Cardiac muscle cell (in vitro differentiated cells and primary cell): Measurements from ENCODE around the gene MAOA. TPM values are rescaled to one million over a fixed set of nuclear protein-coding genes. Genes with fewer than 3 reads are reported as not detected.
"Not testable (repeated sequence)": the region's sequence is repeated elsewhere in the genome, so short reads cannot be mapped to it uniquely, and the experiment has no call there.

Source experiments
- DNase-seq, 2 donors: peaks; one replicate each; pipeline versions ENCODE4 v3.0.0 to v3.0.0-alpha.2; 2010 to 2017; ENCODE audit warnings: low read depth in 1 of 2, low spot score in 1 of 2
- H3K27ac ChIP-seq: fragments of 200-600 bp; sonication (generic); 2 replicates; pipeline ENCODE4 v1.5.1; 2016
- H3K27me3 ChIP-seq: fragments of 200-600 bp; sonication (generic); 2 replicates; pipeline ENCODE4 v1.6.0; 2016; ENCODE audit warnings: control low read depth
- H3K36me3 ChIP-seq: fragments of 200-600 bp; sonication (generic); 2 replicates; pipeline ENCODE4 v1.5.1; 2016; ENCODE audit warnings: control low read depth
- H3K4me1 ChIP-seq: fragments of 200-600 bp; sonication (generic); 2 replicates; pipeline ENCODE4 v1.8.1; 2017; ENCODE audit warnings: low read depth, mild to moderate bottlenecking, mixed run types
- H3K4me3 ChIP-seq: fragments of 200-600 bp; sonication (generic); 2 replicates; pipeline ENCODE4 v1.5.1; 2016; ENCODE audit warnings: mild to moderate bottlenecking
- H3K9me3 ChIP-seq: fragments of 200-600 bp; sonication (generic); 2 replicates; pipeline ENCODE4 v1.5.1; 2017; ENCODE audit warnings: low read depth, mild to moderate bottlenecking, control low read depth
- CTCF ChIP-seq: IDR thresholded peaks from 2 replicates; pipeline ENCODE4 v1.5.1; 2012; ENCODE audit warnings: low read depth, mild to moderate bottlenecking, low read length
- polyA plus RNA-seq: library from polyadenylated mRNA; unstranded; fragments of >200 nt; fragmentation: Nextera tagmentation; extraction: Ambion mirVana; gene quantifications from 2 replicates; pipeline ENCODE4 v1.2.1, GENCODE V29; 2016
- total RNA-seq: library from RNA; depleted of rRNA; stranded (reverse); fragments of >200 nt; gene quantifications from 2 replicates; pipeline ENCODE4 v1.2.3, GENCODE V29; 2016

MAOA gene
- total RNA-seq (4.3 and 10.3 TPM in 2 replicates), polyA plus RNA-seq (6.7 and 11.2 TPM in 2 replicates)

DNA sequence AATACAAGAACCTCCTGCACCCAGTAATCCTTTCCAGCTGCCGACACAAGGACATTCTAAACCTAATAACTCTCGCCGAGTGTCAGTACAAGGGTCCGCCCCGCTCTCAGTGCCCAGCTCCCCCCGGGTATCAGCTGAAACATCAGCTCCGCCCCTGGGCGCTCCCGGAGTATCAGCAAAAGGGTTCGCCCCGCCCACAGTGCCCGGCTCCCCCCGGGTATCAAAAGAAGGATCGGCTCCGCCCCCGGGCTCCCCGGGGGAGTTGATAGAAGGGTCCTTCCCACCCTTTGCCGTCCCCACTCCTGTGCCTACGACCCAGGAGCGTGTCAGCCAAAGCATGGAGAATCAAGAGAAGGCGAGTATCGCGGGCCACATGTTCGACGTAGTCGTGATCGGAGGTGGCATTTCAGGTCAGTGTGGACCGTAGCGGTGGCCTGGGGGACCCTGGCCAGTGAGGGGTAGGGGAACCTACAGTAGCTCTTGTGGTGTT, at the start of gene MAOA:
Gene MAOA (plus strand): TSS at position 295 of the 490 bp plus-strand sequence. CDS start 43 bp downstream, at position 338.
- DNase-seq = peak; percentile 35 to 46
- H3K27ac ChIP-seq = no peak within 1 kb of the TSS
- H3K9me3 ChIP-seq = no peaks in the 10 kb centered on the region

DNA sequence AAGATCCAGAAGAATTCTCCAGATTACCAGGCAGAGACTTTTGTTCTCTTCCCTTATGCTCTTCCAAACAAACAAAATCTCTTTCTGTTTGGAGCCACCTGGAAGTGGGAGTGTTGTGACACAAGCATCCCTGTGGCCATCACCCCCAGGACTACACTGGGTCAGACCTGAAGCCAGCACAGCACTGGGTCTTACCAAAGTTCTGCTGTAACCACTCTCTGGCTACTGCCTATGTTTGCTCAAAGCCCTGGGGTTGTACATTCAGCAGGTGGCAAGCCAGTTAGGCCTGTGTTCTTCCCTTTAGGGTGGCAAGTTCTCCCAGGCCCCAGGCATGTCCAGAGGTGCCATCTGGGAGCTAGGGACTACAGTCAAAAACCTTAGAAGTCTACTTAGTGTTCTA, 43.7 kb upstream of the MAOA start:
- DNase-seq = no peak
- no peak for TF ChIP-seq CTCF
- Histone ChIP-seq H3K36me3 (no peaks in the 10 kb centered on the region), H3K4me1 (no peaks in the 10 kb centered on the region), H3K4me3 (no peak overlapping the region), H3K27me3 (no peaks in the 10 kb centered on the region), H3K9me3 (no peaks in the 10 kb centered on the region), H3K27ac (no peak overlapping the region)

More for the DNA sequence above, at the start of gene MAOA:
- Histone ChIP-seq H3K4me1 (no peaks in the 10 kb centered on the region), H3K36me3 (no peaks in the 10 kb centered on the region), H3K27me3 (no peaks in the 10 kb centered on the region), H3K4me3 (peak within 1 kb of the TSS; percentile 40)
- TF ChIP-seq CTCF = no peak

DNA sequence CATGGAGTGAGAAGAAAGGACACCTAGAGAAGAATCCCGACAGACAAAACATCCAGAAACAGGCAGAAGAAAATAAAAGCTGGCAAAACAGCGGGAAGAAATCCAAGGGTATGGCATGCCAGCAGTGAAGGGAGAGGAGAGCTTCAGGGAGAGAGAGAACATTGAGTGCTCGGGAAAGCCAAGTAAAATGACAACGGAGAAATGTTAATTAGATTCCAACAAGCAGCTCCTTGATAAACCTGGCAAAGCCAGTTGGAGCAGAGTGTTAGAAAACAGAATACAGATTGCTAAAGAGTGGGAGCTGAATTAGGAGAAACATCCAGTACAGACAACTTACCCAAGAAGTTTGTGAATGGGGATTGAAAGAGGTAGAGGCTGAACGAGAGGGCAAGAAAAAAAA, 40.4 kb upstream of the MAOA start:
- DNase-seq = peak in 1 of 2 donors; percentile 22
- H3K27me3 ChIP-seq = no peaks in the 10 kb centered on the region
- H3K27ac ChIP-seq = no peak overlapping the region
- no peak for TF ChIP-seq CTCF
- H3K36me3 ChIP-seq = no peaks in the 10 kb centered on the region
- H3K4me3 ChIP-seq = no peak overlapping the region
- H3K9me3 ChIP-seq = no peaks in the 10 kb centered on the region
- H3K4me1 ChIP-seq = peaks cover 8% of the 10 kb centered on the region

GRCh38 chrX:43618366-43619205, 37.5 kb upstream of the MAOA start:
- H3K9me3 ChIP-seq = no peaks in the 10 kb centered on the region
- H3K4me1 ChIP-seq = peaks cover 8% of the 10 kb centered on the region
- no peak for DNase-seq
- no peaks in the 10 kb centered on the region for H3K36me3 ChIP-seq
- no peak overlapping the region for H3K27ac ChIP-seq
- H3K27me3 ChIP-seq = no peaks in the 10 kb centered on the region
- TF ChIP-seq CTCF = no peak
- no peak overlapping the region for H3K4me3 ChIP-seq

GRCh38 chrX:43619861-43620260, 36.2 kb upstream of the MAOA start:
- H3K4me1 ChIP-seq, DNase-seq, H3K27me3 ChIP-seq, H3K36me3 ChIP-seq, H3K27ac ChIP-seq, H3K9me3 ChIP-seq, H3K4me3 ChIP-seq: not testable (repeated sequence)

- Histone ChIP-seq H3K27ac (no peak overlapping the region), H3K36me3 (no peaks in the 10 kb centered on the region), H3K9me3 (no peaks in the 10 kb centered on the region), H3K4me1 (no peaks in the 10 kb centered on the region), H3K4me3 (no peak overlapping the region), H3K27me3 (no peaks in the 10 kb centered on the region)
- no peak for TF ChIP-seq CTCF
- DNase-seq = no peak
Observed at GRCh38 chrX:43627147-43627546, 29.0 kb upstream of the MAOA start.
